ENCODE data around the gene RCSD1. TPM values are rescaled to one million over a fixed set of nuclear protein-coding genes. Genes with fewer than 3 reads are reported as not detected.

Gene RCSD1
- total and polyA plus RNA-seq, 2 of the 13 experiments (the other 11 are each of a cell fraction or from before 2014, with no cell fraction given), result not detected

- TF ChIP-seq SP140L (CRISPR knock-in tag; IDR thresholded peaks at IDR 0.05; ENCODE audit: borderline replicate concordance) (no peak), ZNF225 (CRISPR knock-in tag; IDR thresholded peaks at IDR 0.05) (no peak), TOPORS (CRISPR knock-in tag; IDR thresholded peaks at IDR 0.05) (no peak; the same call in 1 of the 2 replicates), ZNF550 (CRISPR knock-in tag; IDR thresholded peaks at IDR 0.05; ENCODE audit: borderline replicate concordance) (no peak), ZNF30 (CRISPR knock-in tag; IDR thresholded peaks at IDR 0.05) (no peak), PRDM10 (CRISPR knock-in tag; IDR thresholded peaks at IDR 0.05; ENCODE audit: low read depth) (no peak), TGIF2 (CRISPR knock-in tag; IDR thresholded peaks at IDR 0.05) (no peak; the same call in 1 of the 2 replicates), KDM5A (IDR thresholded peaks at IDR 0.05; ENCODE audit: borderline replicate concordance, low read length) (0 out of 2 replicates have a peak, but pooled peaks have one; percentile 22), MXI1 (IDR thresholded peaks at IDR 0.05; ENCODE audit: borderline replicate concordance, low read depth, low read length) (no peak; the same call in 2 of the 3 replicates), GPN1 (CRISPR knock-in tag; IDR thresholded peaks at IDR 0.05; ENCODE audit: borderline replicate concordance) (0 out of 2 replicates have a peak, but pooled peaks have one; percentile 41), ZNF839 (CRISPR knock-in tag; IDR thresholded peaks at IDR 0.05; ENCODE audit: borderline replicate concordance) (no peak), ATF7-NPFF (CRISPR knock-in tag; IDR thresholded peaks at IDR 0.05; ENCODE audit: low read depth) (no peak; the same call in 1 of the 2 replicates), NR2F2 (IDR thresholded peaks at IDR 0.05; ENCODE audit: borderline replicate concordance, low read depth) (no peak), MEIS2 (CRISPR knock-in tag; IDR thresholded peaks at IDR 0.05) (peak; percentile 39; the same call in 1 of the 2 replicates), NONO (IDR thresholded peaks at IDR 0.05) (no peak), NONO (CRISPR knock-in tag; conservative IDR thresholded peaks at IDR 0.05) (peak; percentile 74), ZNF777 (CRISPR knock-in tag; IDR thresholded peaks at IDR 0.05) (no peak), IKZF4 (CRISPR knock-in tag; IDR thresholded peaks at IDR 0.05; ENCODE audit: borderline replicate concordance, low read depth, not compliant biosample characterization) (no peak), MATR3 (CRISPR knock-in tag; IDR thresholded peaks at IDR 0.05) (no peak)
- TF ChIP-seq, protein P1, sequence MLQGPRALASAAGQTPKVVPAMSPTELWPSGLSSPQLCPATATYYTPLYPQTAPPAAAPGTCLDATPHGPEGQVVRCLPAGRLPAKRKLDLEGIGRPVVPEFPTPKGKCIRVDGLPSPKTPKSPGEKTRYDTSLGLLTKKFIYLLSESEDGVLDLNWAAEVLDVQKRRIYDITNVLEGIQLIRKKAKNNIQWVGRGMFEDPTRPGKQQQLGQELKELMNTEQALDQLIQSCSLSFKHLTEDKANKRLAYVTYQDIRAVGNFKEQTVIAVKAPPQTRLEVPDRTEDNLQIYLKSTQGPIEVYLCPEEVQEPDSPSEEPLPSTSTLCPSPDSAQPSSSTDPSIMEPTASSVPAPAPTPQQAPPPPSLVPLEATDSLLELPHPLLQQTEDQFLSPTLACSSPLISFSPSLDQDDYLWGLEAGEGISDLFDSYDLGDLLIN (CRISPR knock-in tag; IDR thresholded peaks at IDR 0.05; ENCODE audit: borderline replicate concordance), result no peak
- TF ChIP-seq, protein P2, sequence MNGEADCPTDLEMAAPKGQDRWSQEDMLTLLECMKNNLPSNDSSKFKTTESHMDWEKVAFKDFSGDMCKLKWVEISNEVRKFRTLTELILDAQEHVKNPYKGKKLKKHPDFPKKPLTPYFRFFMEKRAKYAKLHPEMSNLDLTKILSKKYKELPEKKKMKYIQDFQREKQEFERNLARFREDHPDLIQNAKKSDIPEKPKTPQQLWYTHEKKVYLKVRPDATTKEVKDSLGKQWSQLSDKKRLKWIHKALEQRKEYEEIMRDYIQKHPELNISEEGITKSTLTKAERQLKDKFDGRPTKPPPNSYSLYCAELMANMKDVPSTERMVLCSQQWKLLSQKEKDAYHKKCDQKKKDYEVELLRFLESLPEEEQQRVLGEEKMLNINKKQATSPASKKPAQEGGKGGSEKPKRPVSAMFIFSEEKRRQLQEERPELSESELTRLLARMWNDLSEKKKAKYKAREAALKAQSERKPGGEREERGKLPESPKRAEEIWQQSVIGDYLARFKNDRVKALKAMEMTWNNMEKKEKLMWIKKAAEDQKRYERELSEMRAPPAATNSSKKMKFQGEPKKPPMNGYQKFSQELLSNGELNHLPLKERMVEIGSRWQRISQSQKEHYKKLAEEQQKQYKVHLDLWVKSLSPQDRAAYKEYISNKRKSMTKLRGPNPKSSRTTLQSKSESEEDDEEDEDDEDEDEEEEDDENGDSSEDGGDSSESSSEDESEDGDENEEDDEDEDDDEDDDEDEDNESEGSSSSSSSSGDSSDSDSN (CRISPR knock-in tag; IDR thresholded peaks at IDR 0.05), result peak; percentile 83
- TF ChIP-seq, protein P3, sequence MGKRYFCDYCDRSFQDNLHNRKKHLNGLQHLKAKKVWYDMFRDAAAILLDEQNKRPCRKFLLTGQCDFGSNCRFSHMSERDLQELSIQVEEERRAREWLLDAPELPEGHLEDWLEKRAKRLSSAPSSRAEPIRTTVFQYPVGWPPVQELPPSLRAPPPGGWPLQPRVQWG (CRISPR knock-in tag; IDR thresholded peaks at IDR 0.05; ENCODE audit: borderline replicate concordance, low read depth), result no peak
Measured at GRCh38 chr1:167721617-167722151, 91.7 kb downstream of the RCSD1 start, which contains the start of gene MPZL1 (continued).
